Retina (tissue), 1 donor: ENCODE results near the gene PRKAR1B.

ENCODE experiments used
- DNase-seq: peaks from one replicate; pipeline ENCODE4 v3.0.0-alpha.2; 2016

The PRKAR1B gene

DNA sequence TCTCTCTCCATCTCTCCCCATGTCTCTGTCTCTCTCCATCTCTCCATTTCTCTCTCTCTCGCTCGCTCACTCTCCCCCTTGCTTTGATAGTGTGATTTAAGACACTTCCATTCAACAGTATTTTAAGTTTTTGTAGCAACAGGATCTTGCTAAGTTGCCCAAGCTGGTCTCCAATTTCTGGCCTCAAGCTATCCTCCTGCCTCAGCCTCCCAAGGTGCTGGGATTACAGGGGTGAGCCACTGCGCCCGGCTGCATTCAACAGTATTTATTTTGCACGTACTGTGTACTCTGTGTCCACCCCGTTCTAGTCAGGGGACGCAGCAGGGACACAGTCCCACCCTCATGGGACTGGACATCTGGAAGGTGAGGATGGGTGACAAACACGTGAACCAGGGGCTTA is 193.0 kb downstream of the PRKAR1B start:
- no peak for DNase-seq

DNA sequence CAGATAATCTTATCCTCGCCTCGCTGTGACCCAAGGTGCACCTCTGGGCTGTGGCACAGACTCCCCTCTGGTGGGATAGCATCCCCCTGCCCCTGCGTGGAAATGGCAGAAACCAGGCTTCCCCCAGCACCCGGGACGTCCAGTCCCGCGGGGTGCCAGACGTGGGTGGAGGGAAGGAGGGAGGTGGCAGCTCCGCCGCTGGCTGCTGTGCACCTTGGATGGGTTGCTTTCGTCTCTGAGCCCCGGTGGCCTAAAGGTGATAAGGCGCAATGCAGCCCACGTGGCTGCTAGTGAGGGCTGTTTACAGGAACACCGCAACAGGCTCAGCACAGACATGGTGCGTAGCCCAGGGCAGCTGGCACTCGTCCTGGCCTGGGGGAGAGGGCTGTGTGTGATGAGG is 193.8 kb downstream of the PRKAR1B start:
- no peak for DNase-seq

DNA sequence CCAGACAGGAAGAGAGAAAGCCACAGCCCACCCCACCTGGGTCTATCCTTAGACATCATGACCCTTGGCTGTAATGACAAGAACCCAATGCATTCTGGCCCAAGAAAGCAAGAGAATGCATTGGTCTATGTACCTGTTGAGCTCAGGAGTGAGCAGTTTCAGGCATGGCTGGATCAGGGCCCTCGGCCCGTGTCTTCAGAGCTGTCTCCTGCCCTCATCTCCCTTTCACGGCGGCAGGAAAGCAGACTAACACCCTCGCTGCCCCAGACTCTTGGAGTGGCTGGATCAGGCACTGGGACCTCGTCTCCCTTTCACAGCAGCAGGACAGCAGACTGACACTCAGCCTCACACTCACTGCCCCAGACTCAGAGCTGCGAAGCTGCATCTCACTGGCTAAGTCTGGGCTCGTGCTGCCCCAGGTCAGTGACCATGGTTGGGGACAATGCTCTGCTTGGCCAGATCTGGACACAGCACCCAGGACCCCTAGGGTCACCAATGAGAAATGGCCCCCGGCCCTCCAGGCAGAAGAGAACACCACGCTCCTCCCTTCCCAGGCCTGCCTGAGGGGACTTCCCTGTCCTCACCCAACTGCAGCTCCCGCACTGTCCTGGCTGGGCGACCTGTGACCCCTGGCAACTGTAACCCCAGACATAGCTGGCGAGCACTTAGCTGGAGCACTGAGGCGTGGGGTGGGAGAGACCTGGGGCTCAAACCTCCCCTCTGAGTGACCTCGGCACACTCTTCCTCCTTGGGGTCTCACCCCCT is 194.5 kb downstream of the PRKAR1B start:
- no peak for DNase-seq

DNA sequence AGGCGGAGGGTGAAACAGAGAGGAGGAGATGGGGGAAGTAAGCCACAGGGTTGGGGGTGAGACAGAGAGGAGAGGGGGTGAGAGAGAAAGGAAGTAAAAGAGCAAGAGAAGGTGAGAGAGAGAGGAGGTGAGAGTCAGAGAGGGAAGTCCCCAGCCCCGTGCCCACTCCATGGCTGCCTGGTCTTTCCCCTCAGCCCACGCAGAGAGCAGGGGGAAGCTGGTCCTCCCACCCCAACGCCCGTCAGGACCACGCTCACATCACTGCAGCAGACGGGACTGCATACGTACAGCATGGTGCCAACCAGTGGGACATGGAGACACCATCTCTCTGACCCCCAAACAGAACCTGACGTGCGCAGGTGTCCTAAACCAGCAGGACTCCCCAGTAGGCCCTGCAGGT is 195.3 kb downstream of the PRKAR1B start:
- no peak for DNase-seq

DNA sequence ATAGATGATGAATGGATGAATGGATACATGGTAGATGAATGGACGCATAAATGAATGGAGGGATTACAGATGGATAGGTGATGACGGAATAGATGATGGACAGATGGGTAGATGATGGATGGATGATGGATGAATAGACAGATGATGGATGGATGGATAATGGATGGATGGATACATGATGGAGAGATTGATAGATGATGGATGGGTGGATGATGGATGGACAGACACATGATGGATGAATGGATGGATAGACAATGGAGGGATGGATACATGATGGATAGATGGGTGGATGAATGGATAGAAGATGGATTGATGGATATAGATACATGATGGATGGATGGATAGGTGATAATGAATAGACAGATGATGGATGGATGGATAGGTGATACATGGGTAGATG is 198.6 kb downstream of the PRKAR1B start:
- DNase-seq: no peak

DNA sequence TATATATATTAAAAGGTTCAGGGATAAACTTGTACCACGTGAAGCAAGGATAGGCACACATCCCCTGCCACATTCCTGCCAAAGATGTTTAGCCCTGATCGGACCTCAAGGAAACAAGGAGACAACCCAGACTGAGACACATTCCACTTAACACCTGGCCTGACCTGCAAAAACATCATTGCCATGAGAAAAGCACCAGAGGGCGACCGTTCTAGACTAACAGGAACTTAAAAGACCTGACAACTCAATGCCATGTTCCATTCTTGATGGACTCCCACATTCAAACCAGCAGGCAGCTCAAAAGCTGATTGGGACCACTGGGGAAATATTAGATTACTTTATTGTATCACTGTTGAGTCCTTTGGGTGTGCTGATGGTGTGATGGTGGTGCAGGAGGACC is 199.4 kb downstream of the PRKAR1B start:
- no peak for DNase-seq

DNA sequence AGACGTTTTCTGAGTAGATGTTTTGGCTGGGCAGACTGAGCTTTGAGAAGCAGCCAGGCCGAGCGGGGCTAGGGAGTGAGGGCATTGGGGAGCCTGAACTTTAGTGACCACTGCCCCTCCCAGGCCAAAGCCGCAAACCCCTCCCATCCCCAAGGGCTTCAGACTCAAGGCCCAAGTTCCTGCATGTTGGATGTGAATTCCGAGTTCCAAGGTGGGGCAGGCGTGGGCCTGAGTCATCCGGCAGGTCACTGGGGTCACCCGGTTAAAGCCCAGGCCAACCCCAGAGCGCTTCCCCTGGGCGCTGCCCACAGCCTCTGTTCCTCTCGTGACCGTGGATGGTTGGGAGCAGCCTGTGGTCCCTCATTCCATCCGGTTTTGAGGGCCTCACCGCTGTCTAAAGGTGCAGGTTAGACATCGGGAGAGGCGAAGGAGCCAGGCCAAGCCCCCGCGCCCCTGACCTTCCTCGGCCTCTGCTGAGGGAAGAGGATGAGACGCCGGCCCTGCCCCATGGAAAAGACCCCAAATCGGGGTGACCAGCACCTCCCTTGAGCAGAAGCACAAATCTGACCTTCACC is 200.5 kb downstream of the PRKAR1B start:
- no peak for DNase-seq

DNA sequence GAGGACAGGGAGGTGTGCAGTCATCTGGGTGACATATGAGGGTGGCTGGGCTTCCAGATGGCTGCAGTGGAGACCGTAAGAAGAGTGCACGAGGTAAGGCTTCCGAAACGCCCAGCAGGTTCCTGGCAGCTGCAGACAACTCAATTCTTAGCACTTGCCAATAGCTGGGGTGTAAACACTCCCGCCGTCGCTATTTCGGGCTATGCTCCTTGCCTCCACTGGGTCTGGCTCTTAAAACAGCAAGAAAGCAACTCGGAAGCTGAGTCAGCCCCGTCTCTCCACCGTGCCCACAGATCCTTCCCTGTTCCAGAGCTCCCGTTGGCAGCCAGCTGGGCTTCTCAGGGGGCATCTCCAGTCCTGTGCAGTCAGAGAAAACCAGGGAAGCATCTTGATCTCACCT is 201.3 kb downstream of the PRKAR1B start:
- DNase-seq: no peak

DNA sequence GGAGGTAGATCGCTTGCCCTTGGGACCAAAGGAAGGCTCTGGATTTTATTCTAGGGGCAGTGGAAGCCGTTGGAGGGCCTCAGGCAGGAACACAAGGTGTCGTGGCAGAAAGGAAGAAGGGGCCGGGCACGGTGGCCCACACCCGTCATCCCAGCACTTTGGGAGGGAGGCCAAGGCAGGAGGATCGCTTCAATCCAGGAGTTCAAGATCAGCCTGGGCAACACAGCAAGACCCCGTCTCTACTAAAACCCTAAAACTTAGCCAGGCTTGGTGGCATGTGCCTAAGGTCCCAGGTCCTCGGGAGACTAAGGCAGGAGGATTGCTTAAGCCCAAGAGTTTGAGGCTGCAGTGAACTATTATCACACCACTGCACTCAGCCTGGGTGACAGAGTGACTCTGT is 202.3 kb downstream of the PRKAR1B start:
- DNase-seq: no peak

DNA sequence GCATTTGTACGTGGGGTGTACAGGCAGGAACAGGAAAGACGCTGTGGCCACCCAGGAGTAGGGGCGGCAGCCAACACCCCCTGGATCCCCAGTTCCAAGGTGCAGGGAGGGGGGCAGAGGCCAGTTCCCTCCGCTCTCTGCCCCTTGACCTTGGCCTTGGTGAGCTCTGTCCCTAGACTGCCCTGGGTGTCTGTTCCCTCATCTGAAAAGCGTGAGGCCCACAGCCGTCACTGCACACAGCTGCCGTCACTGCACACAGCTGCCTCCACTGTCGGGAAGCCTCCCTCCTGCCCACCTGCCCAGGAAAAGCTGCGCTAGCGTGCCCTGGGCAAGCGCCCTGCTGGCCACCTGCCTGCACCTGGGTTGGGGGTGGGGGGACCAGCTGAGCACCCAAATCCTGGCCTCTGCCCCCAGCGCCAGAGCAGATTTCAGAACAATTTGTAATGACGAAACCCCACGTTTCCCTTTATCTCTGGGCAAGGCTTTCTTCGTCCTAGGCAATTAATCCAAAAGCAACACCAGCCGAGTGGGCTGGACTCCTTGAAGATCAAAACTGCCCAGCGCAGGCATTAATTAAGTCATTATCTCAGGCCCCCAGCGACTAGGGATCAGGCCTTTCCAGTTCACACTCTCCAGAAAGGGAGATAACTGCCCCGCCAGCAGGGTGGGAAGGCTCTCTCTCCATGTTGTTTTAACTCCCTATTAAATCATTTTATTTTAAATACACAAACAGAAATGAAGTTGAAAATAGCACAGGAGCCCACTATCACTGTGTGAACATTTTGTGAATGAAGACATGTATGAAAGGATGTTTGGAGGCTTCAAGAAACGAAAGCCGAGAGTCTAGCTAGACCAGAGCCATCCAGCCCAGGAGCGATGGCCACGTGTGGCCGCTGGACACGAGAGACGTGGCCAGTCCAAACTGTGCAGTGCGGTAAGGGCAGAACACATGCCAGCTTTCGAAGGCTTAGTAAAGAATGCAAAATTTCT is 203.4 kb downstream of the PRKAR1B start:
- DNase-seq: no peak

DNA sequence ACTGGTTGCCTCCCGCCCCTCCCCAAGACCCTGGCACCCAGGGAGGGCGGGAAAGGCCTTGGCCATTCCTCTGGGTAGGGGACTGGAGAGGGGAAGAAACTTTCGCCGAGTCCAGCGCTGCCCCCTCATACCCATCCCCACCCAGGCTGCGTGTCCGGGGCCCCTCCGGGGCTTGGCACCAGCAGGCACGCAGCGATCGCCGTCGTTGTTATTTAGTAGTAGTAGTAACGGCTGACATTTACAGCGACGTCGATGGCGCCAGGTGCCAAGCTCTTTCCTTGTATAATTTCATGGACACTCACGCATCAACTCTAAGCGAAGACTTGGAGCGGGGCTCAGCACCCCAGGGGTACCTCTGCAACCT is 204.1 kb downstream of the PRKAR1B start:
- DNase-seq: no peak

DNA sequence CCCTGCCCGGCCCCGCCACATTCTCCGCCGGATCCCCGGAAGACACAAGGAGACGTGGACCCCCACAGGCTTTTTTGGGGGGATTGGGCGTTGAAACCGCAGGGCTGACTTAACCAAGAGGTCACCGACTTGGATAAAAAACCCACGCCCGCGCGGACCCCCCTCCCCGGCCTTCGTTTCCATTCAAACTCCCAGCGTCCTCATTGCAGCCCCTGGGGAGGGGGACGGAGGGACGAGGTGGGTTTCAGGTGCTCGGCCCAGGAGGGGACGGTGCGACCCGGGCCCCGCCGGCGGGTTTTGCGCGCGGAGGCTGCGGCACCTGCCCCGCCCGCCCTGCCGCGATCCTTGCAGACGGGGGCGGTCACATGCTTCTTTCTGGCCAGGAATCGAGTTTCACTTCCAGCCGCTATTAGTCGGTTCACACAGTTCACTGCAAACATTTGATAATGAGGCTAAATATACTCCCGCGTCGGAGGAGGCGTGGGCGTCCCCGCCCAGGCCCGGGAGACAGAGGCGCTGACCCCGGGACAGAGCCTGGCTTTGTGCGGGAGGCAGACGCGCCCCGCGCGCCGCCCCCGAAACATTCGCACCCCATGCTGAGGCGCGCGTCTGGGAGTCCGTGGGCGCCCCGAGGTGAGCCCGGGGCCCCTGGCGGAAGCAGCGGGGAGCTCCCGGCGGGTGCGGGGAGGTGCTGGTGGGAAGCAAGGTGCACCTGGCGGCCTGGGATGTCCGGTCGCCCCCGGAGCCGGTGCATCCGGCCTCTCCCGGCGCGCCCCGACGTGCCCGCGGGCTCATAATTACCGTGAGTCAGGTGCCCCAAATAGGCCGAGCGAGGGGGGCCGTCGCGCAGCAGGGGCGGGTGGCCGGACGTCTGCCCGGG is 204.8 kb downstream of the PRKAR1B start:
- DNase-seq: peak; percentile 70

DNA sequence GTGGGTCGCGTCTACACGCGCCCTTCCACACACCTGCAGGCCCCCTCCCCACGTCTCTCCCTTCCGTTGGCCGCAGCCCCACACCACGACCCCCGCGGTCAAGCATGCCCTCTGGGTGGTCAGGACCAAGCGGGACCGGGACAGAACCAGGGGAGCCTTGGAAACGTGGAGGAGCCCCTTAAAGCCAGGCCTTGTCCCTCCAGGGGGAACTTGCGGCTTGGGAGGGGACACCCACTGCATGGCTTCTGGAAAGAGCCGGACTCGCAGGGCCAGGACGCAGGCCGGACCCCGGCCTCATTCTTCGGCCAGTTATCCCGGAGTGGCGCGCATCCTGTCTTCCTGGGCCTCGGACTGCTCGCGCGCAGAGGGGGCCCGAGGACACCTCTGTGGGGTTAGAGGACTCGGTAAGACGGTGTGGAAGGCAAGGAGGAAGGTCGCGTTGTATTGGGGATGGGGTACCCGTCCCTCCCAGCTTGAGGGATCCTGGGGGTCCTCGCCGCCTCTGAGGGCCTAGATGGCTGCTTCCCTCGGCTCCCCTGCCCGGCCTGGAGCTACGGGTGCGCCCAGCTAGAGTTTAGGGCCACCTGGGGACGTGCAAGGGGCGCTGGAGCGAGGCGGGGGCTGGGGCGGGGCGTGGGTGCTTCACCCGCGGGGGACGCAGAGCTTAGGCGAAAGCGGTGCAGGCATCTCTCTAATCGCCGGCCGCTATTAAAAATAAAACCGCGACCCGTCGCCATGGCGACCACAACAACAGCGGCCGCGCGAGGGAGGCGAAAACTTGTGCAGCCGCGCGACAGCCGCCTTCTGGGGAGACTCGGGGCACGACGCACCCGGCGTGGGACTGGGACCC is 205.6 kb downstream of the PRKAR1B start:
- peak; percentile 63 for DNase-seq

DNA sequence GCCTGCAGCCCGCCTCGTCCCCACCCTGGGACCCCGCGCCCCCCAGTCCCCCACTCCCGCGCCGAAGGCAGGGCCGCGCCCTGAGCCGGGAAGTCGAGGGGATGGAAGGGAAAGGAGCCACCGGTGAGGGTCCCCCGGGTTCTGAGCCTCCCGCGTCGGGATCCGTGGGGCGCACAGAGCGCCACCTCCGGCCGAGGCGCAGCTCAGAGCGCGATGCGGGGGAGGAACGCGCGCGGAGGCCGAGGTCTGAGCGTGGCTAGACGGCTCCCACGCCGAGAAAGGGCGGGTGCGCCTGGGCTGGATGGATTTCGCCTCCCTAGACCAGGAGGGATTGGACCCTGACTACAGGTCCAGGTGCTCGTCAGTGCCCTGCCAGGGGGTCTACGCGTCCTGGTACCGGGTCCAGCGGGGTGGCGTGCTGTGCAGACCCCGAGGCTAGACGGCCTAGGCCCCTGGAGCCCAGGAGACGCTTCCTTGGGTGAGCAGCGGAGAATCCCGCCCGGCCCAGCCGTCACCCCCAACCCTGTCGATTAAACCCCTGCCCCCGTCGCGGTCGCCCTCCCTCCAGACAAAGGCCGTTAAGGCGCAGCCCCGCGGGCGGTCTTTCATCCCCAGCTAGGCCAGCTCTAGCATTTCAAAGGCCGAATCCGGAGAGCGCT is 206.4 kb downstream of the PRKAR1B start:
- peak; percentile 55 for DNase-seq

DNA sequence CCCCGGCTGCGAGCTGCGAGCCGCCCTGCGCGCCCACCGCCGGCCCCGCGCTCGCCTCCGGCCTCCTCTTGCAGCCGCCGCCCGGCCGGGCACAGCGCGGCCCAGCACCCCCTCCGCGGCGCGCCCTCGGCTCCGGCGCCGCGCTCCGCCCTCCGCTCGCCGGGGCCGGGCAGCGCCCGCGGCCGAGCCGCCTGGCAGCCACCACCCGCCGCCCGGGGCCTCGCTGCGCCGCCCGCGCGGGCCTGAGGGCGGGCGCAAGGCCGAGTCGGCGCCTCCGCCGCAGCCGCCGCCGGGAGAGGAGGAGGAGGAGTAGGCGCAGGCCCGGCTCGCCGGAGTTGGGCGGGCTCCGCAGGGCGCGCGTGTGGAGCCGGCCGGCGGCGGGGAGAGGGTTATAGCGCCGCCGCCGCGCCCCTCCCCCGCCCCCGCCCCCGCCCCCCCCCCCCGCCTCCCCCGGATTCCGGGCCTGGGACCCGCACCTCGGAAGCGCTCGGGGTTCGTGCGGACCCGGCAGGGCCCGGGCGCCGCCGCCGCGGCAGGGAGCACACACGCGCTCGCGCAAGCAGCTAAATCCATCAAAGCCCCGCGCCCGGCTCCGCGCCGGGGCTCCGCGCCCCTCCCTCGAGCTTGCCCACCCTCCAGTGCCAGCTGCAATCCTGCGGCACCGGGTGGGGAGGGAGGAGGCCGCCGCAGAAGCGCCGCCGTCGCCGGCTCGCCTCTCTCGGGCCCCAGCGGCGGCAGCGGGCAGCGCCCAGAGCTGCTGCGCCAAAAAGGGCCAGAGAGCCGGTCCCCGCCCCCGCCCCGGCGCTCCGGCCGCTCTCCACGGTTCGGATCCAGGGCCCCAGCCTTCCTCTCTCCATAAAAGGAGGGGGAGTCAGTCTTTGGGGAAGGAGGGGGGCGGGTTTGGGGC is 207.3 kb downstream of the PRKAR1B start, which contains the start of gene PDGFA:
PDGFA (minus strand) TSS at position 363 of the 907 bp plus-strand sequence. CDS start 845 bp downstream, outside the sequence.
- peak; percentile 76 for DNase-seq

DNA sequence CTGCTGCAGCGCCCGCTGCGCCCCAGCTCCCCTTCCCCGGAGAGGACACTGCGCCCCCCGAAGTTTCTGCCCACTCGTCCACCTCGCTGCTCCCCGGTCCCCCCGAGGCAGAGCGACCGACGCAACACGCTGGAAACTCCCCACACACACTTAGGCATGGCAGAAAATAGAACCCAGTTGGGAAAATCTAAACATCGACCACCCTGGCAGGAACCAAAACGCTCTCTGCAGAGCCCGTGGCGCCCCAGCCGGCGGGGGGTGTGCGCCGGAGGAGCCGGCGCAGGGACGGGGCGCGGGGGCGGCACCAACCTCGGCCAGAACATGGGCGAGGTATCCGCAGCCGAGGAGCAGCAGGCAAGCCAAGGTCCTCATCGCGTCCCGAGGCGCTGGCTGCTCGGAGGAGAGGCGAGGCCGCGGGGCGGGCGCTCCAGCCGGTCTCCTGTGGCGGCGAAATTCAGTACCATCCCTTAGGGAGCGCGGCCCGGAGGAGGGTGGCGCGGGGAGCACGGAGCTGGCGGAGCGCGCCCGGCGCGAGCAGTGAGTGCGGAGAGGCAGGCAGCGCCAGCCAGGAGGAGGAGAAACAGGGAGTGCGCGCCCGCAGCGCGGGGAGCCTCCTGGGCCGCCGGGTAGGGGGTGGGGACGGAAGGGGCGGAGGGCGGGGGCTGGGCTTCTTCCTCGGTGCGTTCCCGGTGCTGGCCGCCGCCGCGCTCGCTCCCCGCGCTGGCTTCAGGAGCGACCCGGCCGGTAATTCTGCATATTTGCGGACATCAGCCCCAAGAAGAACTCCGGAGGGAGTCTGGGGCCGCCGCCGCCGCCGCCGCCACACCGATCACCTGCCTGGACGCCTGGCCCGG is 208.2 kb downstream of the PRKAR1B start:
- peak; percentile 82 for DNase-seq

DNA sequence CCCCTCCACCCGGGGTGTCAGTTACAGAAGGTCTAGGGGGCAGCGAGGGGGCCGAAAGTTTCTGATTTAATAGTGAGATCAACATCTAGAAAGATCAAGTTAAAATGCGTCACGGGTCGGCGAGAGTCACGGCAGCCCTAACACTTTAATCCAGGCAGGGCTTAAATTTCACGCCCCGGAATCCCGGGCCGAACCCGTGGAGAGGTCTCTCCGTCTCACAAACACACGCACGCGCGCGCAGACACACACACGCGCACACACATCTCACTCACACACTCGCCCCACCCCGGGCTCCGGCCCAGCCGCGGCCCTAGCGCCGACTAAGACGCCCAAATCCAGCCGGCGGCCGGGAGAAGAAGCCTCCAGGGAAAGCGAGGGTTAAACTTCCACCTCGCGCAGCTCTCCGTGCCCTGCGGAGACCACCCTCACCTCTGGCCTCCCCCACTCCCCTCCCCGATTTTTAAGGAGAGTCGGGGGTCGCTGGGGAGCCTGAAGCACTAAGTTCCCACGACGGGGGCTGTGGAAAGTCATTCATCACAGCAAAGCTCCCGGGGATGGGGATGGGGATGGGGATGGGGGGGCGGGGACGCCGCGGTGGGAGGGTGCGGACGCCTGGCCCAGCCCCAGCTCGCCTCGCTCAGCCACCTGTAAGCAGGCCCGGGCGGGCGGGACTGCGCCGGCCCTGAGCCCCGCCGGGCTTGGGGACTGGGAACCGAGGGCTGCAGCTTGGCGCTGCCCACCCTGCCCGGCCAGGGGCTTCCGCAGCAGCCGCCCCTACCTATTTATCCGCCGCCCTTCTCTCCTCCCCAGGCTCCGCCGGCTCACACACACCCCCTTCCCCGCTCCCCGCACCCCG is 209.1 kb downstream of the PRKAR1B start:
- peak; percentile 60 for DNase-seq
